Measurements from ENCODE around the gene CD276. TPM values are rescaled to one million over a fixed set of nuclear protein-coding genes. Genes with fewer than 3 reads are reported as not detected.

CD276 gene
- total RNA-seq: 143 and 169 TPM in 2 replicates

GRCh38 chr15:73683777-73684580 is at the start of gene CD276:
TSS of gene CD276 (plus strand) at chr15:73684383. CDS start at chr15:73699640, 15,257 bp downstream.

DNA sequence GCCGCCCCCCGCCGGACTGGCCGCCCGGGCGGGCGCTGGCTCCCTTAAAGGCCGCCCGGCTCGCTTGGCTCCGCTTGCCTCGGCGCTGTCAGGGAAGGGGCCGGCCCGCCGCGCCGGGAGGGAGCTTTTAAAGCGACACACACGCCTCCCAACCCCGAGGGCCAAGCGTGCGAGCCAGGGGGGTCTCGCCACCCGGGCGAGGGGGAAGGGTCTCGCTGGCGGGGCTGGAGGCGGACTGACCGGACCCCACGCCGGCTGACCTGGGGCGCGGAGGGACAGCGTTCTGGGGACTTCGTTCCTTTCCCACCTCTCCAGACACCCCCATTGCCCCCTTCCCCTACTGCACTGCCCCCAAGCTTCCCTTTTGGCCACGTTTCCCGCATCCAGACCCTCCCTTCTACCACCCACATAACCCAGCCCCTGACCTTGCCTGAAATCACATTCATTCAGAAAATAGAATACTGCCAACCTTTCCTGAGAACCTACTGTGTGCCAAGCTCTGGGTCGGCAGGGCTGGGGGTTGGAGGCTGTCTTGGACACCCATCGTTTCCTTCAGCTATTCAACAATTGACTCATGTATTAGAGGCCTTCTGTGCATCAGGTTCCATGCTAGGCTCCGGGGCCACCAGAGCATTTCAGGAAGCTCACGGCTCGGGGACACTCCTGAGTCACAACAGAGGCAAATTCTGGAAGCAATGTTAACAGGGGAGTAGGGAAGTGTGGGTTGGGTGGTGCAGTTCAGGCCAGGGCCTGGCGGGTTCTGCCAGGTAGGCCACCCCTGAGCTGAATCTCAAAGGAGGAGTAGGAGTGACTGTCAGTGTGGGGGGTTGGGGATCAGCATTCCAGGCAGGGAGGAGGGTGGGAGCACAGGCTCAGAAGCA is 69.3 kb downstream of the CD276 start, which contains the start of gene INSYN1:
TSS of gene INSYN1 (minus strand) at position 102 of the 881 bp plus-strand sequence. CDS start 2,221 bp downstream, outside the sequence.

Other genes starting within 250 kb of the CD276 start
- gene REC114, start 241.2 kb upstream of the CD276 start, total RNA-seq: not detected in 2 replicates
- gene NPTN, start 51.0 kb upstream of the CD276 start, total RNA-seq: 63.6 and 81.5 TPM in 2 replicates
- gene INSYN1, start 69.0 kb downstream of the CD276 start, total RNA-seq: 0.59 and 0.73 TPM in 2 replicates
- gene TBC1D21, start 189.2 kb downstream of the CD276 start, total RNA-seq: not detected in 2 replicates
- 84.8 and 93.0 TPM in 2 replicates for gene LOXL1, start 242.1 kb downstream of the CD276 start, total RNA-seq